Astrocyte (in vitro differentiated cells and primary cell): ENCODE data around the gene PPP1R7.

Source experiments
- CTCF ChIP-seq: IDR thresholded peaks from 2 replicates; pipeline ENCODE4 v1.5.1; 2011; ENCODE audit warnings: low read depth, mild to moderate bottlenecking, inconsistent platforms, low read length, moderate library complexity; ENCODE audit not compliant: insufficient read depth
- EZH2 ChIP-seq: IDR thresholded peaks from 2 replicates; pipeline ENCODE4 v1.6.1; 2012; ENCODE audit warnings: mild to moderate bottlenecking, low read length, inconsistent platforms; ENCODE audit not compliant: insufficient read depth

GRCh38 chr2:241160318-241160717, 10.1 kb downstream of the PPP1R7 start:
- TF ChIP-seq CTCF (no peak), EZH2 (no peak)
